Liver (tissue), 9 donors: ENCODE results near the gene INPP4B. TPM values are rescaled to one million over a fixed set of nuclear protein-coding genes. Genes with fewer than 3 reads are reported as not detected.

ENCODE experiments used
- DNase-seq: peaks from one replicate; pipeline ENCODE4 v3.0.0-alpha.2; 2017; ENCODE audit warnings: low spot score
- H3K27ac ChIP-seq, 2 donors: one replicate each; pipeline ENCODE4 v1.7.0; 2013; ENCODE audit warnings: inconsistent platforms in 2 of 2, low read length in 2 of 2, control low read depth in 1 of 2, low read depth in 1 of 2, mild to moderate bottlenecking in 1 of 2
- H3K27me3 ChIP-seq, 4 donors: one replicate each; pipeline versions ENCODE4 v1.6.1 to v1.7.0; 2013; ENCODE audit warnings: low read length in 3 of 4, inconsistent platforms in 1 of 4, mild to moderate bottlenecking in 1 of 4, moderate library complexity in 1 of 4; ENCODE audit not compliant: control insufficient read depth in 4 of 4, insufficient read depth in 4 of 4
- H3K36me3 ChIP-seq, 4 donors: one replicate each; pipeline versions ENCODE4 v1.6.1 to v1.7.0; 2013; ENCODE audit warnings: low read length in 3 of 4, mild to moderate bottlenecking in 3 of 4, low read depth in 1 of 4, moderate library complexity in 1 of 4; ENCODE audit not compliant: control insufficient read depth in 4 of 4, insufficient read depth in 3 of 4
- H3K4me1 ChIP-seq, 4 donors: one replicate each; pipeline versions ENCODE4 v1.6.1 to v1.7.0; 2013; ENCODE audit warnings: low read length in 3 of 4, mild to moderate bottlenecking in 3 of 4, moderate library complexity in 1 of 4; ENCODE audit not compliant: control insufficient read depth in 4 of 4, insufficient read depth in 4 of 4
- H3K4me3 ChIP-seq, 3 donors: one replicate each; pipeline versions ENCODE4 v1.6.1 to v1.7.0; 2013; ENCODE audit warnings: low read length in 3 of 3, control low read depth in 1 of 3, low read depth in 1 of 3, mild to moderate bottlenecking in 1 of 3
- H3K9ac ChIP-seq, 2 donors: one replicate each; pipeline ENCODE4 v1.7.0; 2013; ENCODE audit warnings: low read length in 2 of 2, mild to moderate bottlenecking in 2 of 2, moderate library complexity in 2 of 2, control low read depth in 1 of 2, low read depth in 1 of 2
- H3K9me3 ChIP-seq, 4 donors: one replicate each; pipeline versions ENCODE4 v1.6.1 to v1.7.0; 2013; ENCODE audit warnings: low read length in 3 of 4; ENCODE audit not compliant: control insufficient read depth in 4 of 4
- EGR1 ChIP-seq, 2 donors: IDR thresholded peaks; 2 replicates each; pipeline ENCODE4 v1.6.1; 2016 to 2018; ENCODE audit warnings: antibody characterized with exemption in 2 of 2, low read depth in 2 of 2
- FOXA1 ChIP-seq: IDR thresholded peaks from 2 replicates; pipeline ENCODE4 v1.6.1; 2016; ENCODE audit warnings: antibody characterized with exemption
- GABPA ChIP-seq, 2 donors: IDR thresholded peaks in 1 of 2; conservative IDR thresholded peaks in 1 of 2; 2 replicates each; pipeline ENCODE4 v1.6.1; 2016; ENCODE audit warnings: antibody characterized with exemption in 2 of 2, mild to moderate bottlenecking in 1 of 2, moderate library complexity in 1 of 2
- NR2F2 ChIP-seq: IDR thresholded peaks from 2 replicates; pipeline ENCODE4 v1.6.1; 2016; ENCODE audit warnings: antibody characterized with exemption
- RAD21 ChIP-seq, 2 donors: IDR thresholded peaks; 2 replicates each; pipeline ENCODE4 v1.6.1; 2016; ENCODE audit warnings: antibody characterized with exemption in 2 of 2, mild to moderate bottlenecking in 2 of 2
- RXRA ChIP-seq, 2 donors: IDR thresholded peaks; 2 replicates each; pipeline ENCODE4 v1.6.1; 2017 to 2018; ENCODE audit warnings: antibody characterized with exemption in 2 of 2, mild to moderate bottlenecking in 1 of 2
- WGBS: extraction: QIAGEN DNeasy Blood & Tissue Kit; methylation state at CpG from one replicate; pipeline ENCODE4 v1.1.7; 2013; 5-methylcytosine and 5-hydroxymethylcytosine counted together
- polyA plus RNA-seq, 2 donors: library from polyadenylated mRNA; stranded (reverse) in 1 of 2; unstranded in 1 of 2; fragments of 200-250 nt in 1 of 2; fragments of >200 nt in 1 of 2; fragmentation: Nextera tagmentation in 1 of 2; extraction: Ambion mirVana in 1 of 2; gene quantifications; one replicate each; pipeline versions ENCODE4 v1.2.1 to v1.2.3, GENCODE V29; 2013 to 2015
- total RNA-seq, 2 donors: library from RNA; depleted of rRNA; stranded (reverse); fragments of >200 nt; gene quantifications; one replicate each; pipeline ENCODE4 v1.2.3, GENCODE V29; 2014
- TF ChIP-seq, protein P1 (sequence below): IDR thresholded peaks from 2 replicates; pipeline ENCODE4 v1.6.1; 2016; ENCODE audit warnings: antibody characterized with exemption
- TF ChIP-seq, protein P2 (sequence below): IDR thresholded peaks from 2 replicates; pipeline ENCODE4 v1.6.1; 2016; ENCODE audit warnings: antibody characterized with exemption, mild to moderate bottlenecking
- TF ChIP-seq, protein P3 (sequence below): IDR thresholded peaks from 2 replicates; pipeline ENCODE4 v1.6.1; 2016; ENCODE audit warnings: antibody characterized with exemption
- donor health status: healthy.
- donor health status: healthy.
- donor health status: healthy.
- donor health status: healthy.
- donor health status: healthy.

INPP4B gene
- total and polyA plus RNA-seq, 4 donors = 0.43 to 2.8 (median 1.6) TPM

DNA sequence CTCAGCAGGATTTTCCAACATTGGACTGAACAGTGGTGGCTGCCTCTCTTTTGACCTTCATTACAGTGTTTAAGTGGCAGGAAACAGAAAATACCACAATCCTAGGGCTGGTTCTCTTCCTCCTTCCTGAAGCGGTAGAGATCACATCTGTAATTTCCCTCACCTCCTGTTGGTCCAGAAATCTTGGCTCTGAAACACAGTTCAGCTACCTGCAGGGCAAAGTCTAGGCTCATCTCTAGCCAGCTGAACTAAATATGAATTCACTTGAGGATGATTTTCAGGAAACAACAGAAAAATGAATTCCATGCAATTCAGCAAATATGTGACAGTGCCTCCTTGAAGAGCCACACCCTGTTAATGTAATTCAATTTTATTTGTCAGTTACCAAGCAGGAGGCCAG, 531.9 kb downstream of the INPP4B start:
- no peak for TF ChIP-seq NR2F2
- no peak for TF ChIP-seq FOXA1
- TF ChIP-seq, protein P1, sequence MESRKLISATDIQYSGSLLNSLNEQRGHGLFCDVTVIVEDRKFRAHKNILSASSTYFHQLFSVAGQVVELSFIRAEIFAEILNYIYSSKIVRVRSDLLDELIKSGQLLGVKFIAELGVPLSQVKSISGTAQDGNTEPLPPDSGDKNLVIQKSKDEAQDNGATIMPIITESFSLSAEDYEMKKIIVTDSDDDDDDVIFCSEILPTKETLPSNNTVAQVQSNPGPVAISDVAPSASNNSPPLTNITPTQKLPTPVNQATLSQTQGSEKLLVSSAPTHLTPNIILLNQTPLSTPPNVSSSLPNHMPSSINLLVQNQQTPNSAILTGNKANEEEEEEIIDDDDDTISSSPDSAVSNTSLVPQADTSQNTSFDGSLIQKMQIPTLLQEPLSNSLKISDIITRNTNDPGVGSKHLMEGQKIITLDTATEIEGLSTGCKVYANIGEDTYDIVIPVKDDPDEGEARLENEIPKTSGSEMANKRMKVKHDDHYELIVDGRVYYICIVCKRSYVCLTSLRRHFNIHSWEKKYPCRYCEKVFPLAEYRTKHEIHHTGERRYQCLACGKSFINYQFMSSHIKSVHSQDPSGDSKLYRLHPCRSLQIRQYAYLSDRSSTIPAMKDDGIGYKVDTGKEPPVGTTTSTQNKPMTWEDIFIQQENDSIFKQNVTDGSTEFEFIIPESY = no peak
- Histone ChIP-seq H3K27me3 (peaks cover 0 to 2% (median 0%) of the 10 kb centered on the region in 4 donors), H3K9ac (no peak overlapping the region), H3K9me3 (peaks cover 0 to 2% (median 0%) of the 10 kb centered on the region in 4 donors), H3K4me3 (no peak overlapping the region), H3K4me1 (no peaks in the 10 kb centered on the region), H3K36me3 (no peaks in the 10 kb centered on the region), H3K27ac (no peak overlapping the region)
- WGBS = 54% methylated on average over 1 of the region's 1 CpG
- no peak for DNase-seq

DNA sequence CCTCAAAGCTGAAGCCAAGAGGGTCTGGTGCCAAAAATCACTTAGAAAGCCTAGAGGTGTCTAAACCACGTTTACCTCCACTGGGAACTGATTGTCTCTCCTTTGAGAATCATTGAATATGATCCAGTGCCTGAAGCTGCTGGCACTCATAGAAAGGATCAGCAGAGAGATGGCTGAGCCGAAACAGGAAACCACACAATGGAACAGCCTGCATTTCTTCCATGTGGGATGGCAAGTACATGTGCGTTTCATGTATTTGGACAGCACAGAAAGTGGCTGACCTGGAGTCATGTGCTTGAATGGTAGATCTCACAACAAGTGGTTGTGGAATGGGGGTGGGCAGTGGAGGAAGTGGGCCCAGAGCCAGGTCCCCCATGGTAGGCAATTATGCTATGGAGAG, 533.7 kb downstream of the INPP4B start:
- WGBS = 82% methylated on average over 3 of the region's 3 CpGs
- no peak for DNase-seq
- H3K9me3 ChIP-seq = no peaks in the 10 kb centered on the region
- H3K4me3 ChIP-seq = no peak overlapping the region
- H3K27ac ChIP-seq = no peak overlapping the region
- no peaks in the 10 kb centered on the region for H3K36me3 ChIP-seq
- no peak overlapping the region for H3K9ac ChIP-seq
- TF ChIP-seq, protein P2, sequence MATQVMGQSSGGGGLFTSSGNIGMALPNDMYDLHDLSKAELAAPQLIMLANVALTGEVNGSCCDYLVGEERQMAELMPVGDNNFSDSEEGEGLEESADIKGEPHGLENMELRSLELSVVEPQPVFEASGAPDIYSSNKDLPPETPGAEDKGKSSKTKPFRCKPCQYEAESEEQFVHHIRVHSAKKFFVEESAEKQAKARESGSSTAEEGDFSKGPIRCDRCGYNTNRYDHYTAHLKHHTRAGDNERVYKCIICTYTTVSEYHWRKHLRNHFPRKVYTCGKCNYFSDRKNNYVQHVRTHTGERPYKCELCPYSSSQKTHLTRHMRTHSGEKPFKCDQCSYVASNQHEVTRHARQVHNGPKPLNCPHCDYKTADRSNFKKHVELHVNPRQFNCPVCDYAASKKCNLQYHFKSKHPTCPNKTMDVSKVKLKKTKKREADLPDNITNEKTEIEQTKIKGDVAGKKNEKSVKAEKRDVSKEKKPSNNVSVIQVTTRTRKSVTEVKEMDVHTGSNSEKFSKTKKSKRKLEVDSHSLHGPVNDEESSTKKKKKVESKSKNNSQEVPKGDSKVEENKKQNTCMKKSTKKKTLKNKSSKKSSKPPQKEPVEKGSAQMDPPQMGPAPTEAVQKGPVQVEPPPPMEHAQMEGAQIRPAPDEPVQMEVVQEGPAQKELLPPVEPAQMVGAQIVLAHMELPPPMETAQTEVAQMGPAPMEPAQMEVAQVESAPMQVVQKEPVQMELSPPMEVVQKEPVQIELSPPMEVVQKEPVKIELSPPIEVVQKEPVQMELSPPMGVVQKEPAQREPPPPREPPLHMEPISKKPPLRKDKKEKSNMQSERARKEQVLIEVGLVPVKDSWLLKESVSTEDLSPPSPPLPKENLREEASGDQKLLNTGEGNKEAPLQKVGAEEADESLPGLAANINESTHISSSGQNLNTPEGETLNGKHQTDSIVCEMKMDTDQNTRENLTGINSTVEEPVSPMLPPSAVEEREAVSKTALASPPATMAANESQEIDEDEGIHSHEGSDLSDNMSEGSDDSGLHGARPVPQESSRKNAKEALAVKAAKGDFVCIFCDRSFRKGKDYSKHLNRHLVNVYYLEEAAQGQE = no peak
- TF ChIP-seq, protein P3, sequence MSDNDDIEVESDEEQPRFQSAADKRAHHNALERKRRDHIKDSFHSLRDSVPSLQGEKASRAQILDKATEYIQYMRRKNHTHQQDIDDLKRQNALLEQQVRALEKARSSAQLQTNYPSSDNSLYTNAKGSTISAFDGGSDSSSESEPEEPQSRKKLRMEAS = no peak
- no peak for TF ChIP-seq RXRA (IDR thresholded peaks at IDR 0.05)
- no peaks in the 10 kb centered on the region for H3K4me1 ChIP-seq
- no peaks in the 10 kb centered on the region for H3K27me3 ChIP-seq

DNA sequence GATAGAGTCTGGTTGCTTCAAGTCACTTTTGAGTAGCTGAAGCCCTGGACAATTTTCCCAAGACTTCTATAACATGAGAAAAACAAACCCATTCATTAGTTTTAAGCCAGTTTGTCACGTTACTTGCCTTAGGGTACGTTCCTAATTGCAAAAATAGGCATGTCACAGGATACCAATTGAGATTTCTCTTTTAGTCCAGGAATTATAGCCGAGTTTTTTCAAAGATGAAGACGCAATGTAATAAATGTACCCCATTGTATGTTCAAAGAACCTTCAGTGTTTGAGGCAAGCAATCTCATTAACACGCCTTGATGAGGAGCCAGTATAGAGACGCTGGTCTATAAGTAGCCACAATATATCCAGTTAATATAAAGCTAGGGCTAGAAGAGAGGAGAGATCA, 534.2 kb downstream of the INPP4B start:
- TF ChIP-seq EGR1 (IDR thresholded peaks at IDR 0.05; ENCODE audit: low read depth in 2 of 2) (no peak), GABPA (IDR thresholded peaks at IDR 0.05 in 1 of 2, conservative IDR thresholded peaks at IDR 0.05 in 1 of 2) (no peak), RAD21 (IDR thresholded peaks at IDR 0.05) (no peak), NR2F2 (no peak)
- TF ChIP-seq, protein P1 = no peak
- Histone ChIP-seq H3K4me3 (no peak overlapping the region), H3K27ac (no peak overlapping the region), H3K9me3 (no peaks in the 10 kb centered on the region), H3K36me3 (no peaks in the 10 kb centered on the region), H3K9ac (no peak overlapping the region), H3K4me1 (no peaks in the 10 kb centered on the region), H3K27me3 (no peaks in the 10 kb centered on the region)
- no peak for DNase-seq
- WGBS = 64% methylated on average over 6 of the region's 6 CpGs
